Placental epithelial cell (primary cell): Measurements from ENCODE around the gene HOXA11. TPM values are rescaled to one million over a fixed set of nuclear protein-coding genes. Genes with fewer than 3 reads are reported as not detected.

Source experiments
- small RNA-seq: library from RNA; depleted of rRNA; stranded (forward); fragments of <200 nt; gene quantifications from one replicate; pipeline ENCODE3, GENCODE V24; 2012
- total RNA-seq: library from RNA; depleted of rRNA; stranded (reverse); fragments of >200 nt; gene quantifications from 2 replicates; pipeline ENCODE4 v1.2.3, GENCODE V29; 2012

Gene HOXA11
- 0.11 TPM in 1 of 2 replicates, not detected in the other for total RNA-seq

DNA sequence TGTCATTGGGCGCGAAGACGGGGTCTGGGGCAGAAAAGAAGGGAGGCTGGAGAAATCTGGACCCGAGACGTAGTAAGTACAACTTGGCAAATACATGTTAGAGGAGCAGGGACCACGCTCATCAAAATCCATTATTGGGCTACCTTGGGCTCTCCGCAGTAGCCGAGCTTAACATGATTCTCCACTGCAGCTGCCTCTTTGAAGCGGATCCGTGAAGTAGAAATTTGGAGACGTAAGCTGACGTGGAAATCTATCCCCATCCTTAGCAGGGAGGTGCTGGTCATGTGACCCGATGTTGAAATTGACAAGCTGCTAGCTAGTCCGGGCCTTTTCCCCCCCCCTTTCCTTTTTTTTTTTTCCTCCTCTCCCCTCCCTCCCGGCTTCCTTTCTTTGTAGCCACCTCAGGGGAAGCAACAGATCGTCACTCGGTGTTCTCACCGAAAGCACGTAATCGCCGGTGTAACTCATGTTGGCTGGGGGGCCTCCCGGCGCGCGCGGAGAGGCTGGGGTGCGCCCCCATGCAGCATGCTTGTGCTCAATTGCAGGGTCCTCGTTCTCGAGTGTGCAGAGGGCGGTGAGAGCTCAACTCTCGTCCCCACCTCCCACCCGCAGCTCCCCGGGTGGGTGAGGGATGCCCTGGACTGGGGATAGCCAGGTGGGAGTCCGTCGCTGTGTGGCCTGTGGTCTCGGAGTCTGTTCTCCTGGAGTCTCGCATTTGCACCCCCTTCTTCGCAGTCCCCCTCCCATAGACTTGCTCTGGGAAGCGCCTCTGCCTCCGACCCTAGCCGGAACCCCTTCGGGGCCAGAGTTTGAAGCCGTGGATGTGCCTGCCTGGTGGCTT lies at the start of gene HOXA11:
TSS of gene HOXA11 (minus strand) at position 220 of the 841 bp plus-strand sequence. CDS start at position 132, 88 bp downstream.

DNA sequence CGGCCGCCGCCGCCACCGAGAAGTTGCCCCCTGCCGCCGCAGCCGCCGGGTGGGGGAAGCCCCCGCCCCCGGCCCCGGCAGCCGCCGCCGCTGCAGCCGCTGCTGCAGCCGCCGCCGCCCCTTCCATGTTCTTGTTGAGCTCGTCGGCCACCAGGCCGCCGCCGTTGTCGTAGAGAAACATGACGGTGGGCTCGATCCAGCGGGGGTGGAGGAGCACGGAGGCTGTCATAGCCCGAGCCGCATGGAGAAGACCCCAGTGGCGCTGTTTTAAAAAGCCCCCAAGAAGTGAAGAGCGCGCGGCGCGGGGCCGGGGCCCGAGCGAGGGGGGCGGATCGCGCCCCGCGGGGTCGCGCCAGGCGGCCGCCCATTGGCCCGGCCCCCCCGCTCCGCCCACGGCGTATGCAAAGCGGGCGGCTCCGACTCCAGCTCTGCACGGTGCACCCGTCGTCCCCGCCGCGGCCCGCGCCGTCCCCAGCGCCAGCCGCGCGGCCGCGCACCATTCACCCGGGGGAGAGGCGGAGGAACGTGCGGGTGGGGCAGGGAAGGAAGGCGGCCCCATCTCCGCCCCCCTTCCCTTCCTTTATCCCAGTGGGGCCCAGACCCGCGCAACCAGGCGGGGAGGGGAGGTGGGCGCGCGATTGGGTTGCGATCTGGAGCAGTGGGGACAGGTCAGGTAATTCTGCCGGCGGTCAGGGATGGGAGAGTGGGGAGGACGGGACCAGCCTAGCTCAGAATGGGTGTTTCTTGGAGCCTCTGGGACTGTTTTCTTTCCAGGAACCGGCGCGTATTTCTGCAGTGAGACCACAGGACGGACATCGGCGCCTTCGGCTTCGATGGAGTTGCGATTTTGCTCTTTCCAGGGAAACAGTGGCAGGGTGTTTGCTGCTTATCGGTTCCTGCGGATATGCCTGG lies 15.1 kb upstream of the HOXA11 start, which contains the start of gene HOXA13:
TSS of gene HOXA13 (minus strand) at position 243 of the 912 bp plus-strand sequence. CDS start at position 229, 14 bp downstream.

GRCh38 chr7:27173956-27174873 lies 10.8 kb downstream of the HOXA11 start, which contains the start of gene HOXA10:
HOXA10 (minus strand) TSS chr7:27174320; CDS start chr7:27174306, 14 bp downstream.

DNA sequence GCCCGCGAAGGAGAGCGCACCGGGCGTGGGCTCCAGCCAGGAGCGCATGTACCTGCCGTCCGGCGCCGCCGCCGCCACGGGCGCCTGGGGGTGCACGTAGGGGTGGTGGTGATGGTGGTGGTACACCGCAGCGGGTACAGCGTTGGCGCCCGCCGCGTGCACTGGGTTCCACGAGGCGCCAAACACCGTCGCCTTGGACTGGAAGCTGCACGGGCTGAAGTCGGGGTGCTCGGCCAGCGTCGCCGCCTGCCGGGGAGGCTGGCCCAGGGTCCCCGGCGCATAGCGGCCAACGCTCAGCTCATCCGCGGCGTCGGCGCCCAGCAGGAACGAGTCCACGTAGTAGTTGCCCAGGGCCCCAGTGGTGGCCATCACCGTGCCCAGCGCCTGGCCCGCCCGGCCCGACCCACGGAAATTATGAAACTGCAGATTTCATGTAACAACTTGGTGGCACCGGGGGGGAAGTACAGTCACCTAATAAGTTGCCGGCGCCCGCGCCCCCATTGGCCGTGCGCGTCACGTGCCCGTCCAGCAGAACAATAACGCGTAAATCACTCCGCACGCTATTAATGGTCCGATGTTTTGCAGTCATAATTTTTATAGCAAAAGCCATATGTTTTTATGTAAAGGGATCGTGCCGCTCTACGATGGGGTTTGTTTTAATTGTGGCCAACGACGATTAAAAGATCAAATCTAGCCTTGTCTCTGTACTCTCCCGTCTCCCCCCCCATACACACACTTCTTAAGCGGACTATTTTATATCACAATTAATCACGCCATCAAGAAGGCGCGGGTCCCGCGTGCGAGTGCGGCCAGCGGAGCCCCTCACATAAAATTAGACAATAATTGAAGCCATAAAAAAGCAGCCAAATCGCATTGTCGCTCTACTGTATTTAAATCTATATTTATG lies 19.7 kb downstream of the HOXA11 start, which contains the start of gene HOXA9:
TSS of gene HOXA9 (minus strand) at position 449 of the 907 bp plus-strand sequence. CDS start at position 369, 80 bp downstream.

GRCh38 chr7:27156508-27156898 lies 28.5 kb downstream of the HOXA11 start, which contains the start of gene HOXA7:
HOXA7 (minus strand) TSS chr7:27156675; CDS start chr7:27156545, 130 bp downstream.

GRCh38 chr7:27151931-27152815 lies 32.9 kb downstream of the HOXA11 start, which contains the start of gene HOXA3:
HOXA3 (minus strand) TSS chr7:27152583; CDS start chr7:27110640, 41,943 bp downstream.

GRCh38 chr7:27147199-27148030 lies 37.6 kb downstream of the HOXA11 start, which contains the start of gene HOXA6:
HOXA6 (minus strand) TSS chr7:27147774; CDS start chr7:27147749, 25 bp downstream.

DNA sequence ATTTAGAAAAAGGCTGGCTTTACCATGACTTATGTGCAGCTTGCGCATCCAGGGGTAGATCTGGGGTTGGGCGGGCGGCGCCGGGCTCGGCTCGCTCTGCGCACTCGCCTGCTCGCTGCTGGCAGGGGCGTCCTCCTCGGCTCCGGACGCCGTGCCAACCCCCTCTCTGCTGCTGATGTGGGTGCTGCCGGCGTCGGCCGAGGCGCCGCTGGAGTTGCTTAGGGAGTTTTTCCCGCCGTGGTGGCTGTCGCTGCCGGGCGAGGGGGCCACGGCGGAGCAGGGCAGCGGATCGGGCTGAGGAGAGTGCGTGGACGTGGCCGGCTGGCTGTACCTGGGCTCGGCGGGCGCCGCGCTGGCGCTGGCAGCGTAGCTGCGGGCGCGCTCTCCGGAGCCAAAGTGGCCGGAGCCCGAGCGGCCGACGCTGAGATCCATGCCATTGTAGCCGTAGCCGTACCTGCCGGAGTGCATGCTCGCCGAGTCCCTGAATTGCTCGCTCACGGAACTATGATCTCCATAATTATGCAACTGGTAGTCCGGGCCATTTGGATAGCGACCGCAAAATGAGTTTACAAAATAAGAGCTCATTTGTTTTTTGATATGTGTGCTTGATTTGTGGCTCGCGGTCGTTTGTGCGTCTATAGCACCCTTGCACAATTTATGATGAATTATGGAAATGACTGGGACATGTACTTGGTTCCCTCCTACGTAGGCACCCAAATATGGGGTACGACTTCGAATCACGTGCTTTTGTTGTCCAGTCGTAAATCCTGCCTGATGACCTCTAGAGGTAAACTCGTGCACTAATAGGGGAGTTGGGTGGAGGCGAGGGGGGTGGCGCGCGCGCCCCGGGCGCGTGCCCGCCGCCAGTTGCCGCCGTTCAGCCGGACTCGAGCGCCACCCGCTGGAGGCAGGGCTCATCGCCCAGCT lies 41.7 kb downstream of the HOXA11 start, which contains the start of gene HOXA5:
TSS of gene HOXA5 (minus strand) at position 659 of the 927 bp plus-strand sequence. CDS start at position 585, 74 bp downstream.

Small RNA genes lying within 50 kb of the gene (small RNA-seq; reads per million reads assigned to genes)
- gene AC004080.5, result not detected
- not detected for gene RF02140
- gene RF02141, result not detected

Other genes with a start within 250 kb of the HOXA11 start
- 1.2 and 1.5 TPM in 2 replicates for gene HOXA1, start 89.2 kb downstream of the HOXA11 start, total RNA-seq
- gene HOXA2, start 82.5 kb downstream of the HOXA11 start, total RNA-seq, result 0.65 and 4.7 TPM in 2 replicates
- gene HOXA4, start 54.5 kb downstream of the HOXA11 start, total RNA-seq, result 0.43 and 1.6 TPM in 2 replicates
- 0.39 TPM in 1 of 2 replicates, not detected in the other for gene HOXA5, start 41.6 kb downstream of the HOXA11 start, total RNA-seq
- not detected in 2 replicates for gene HOXA6, start 37.5 kb downstream of the HOXA11 start, total RNA-seq
- gene HOXA3, start 32.6 kb downstream of the HOXA11 start, total RNA-seq, result 1.4 and 4.7 TPM in 2 replicates
- not detected in 2 replicates for gene HOXA7, start 28.6 kb downstream of the HOXA11 start, total RNA-seq
- gene HOXA9, start 19.7 kb downstream of the HOXA11 start, total RNA-seq, result not detected in 2 replicates
- 0.39 TPM in 1 of 2 replicates, not detected in the other for gene HOXA10, start 10.9 kb downstream of the HOXA11 start, total RNA-seq
- gene HOXA13, start 14.9 kb upstream of the HOXA11 start, total RNA-seq, result under 0.01 TPM in 1 of 2 replicates, not detected in the other
- not detected in 2 replicates for gene EVX1, start 57.6 kb upstream of the HOXA11 start, total RNA-seq